Measurements from ENCODE around the gene EDEM3.
A peak's percentile ranks its signal among the peaks of the same experiment; 100 is the strongest.

The EDEM3 gene

DNA sequence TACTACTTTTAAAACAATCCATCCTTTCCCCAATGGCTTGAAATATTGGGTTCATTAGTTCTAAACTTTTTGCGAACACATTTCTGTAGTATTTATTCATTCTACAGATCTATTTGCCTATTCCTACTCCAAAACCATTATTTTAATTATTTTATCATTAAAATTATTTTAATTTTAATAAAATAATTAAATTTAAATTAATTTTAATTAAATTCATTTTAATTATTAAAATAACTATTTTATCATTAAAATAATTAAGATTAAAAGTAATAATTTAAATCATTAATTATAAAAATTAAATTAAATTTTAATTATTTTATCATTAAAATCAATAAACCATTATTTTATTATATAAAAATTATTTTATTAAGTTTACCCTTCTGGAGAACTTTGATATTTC, 15.6 kb downstream of the EDEM3 start:
- no peak for DNase-seq (ENCODE audit: low read depth, low spot score)
- H3K27ac ChIP-seq = no peak overlapping the region
- no peak for TF ChIP-seq EZH2 (IDR thresholded peaks at IDR 0.05)
- no peak for TF ChIP-seq POLR2AphosphoS5 (IDR thresholded peaks at IDR 0.05; ENCODE audit: borderline replicate concordance, low read depth, low read length)
- no peak for TF ChIP-seq FOXP2 (optimal IDR thresholded peaks at IDR 0.05; ENCODE audit: control extremely low read depth, extremely low read length, insufficient read depth)
- H3K9ac ChIP-seq (ENCODE audit: insufficient read length) = no peak overlapping the region
- peaks cover 27% of the 10 kb centered on the region for H3K36me3 ChIP-seq (ENCODE audit: insufficient read depth, low read length)
- no peaks in the 10 kb centered on the region for H3K9me3 ChIP-seq (ENCODE audit: low read depth, low read length)
- H3K4me3 ChIP-seq = no peak overlapping the region

- H3K27ac ChIP-seq = no peak overlapping the region
- peaks cover 47% of the 10 kb centered on the region for H3K36me3 ChIP-seq (ENCODE audit: insufficient read depth, low read length)
- no peaks in the 10 kb centered on the region for H3K9me3 ChIP-seq (ENCODE audit: low read depth, low read length)
- no peak overlapping the region for H3K9ac ChIP-seq (ENCODE audit: insufficient read length)
- DNase-seq (ENCODE audit: low read depth, low spot score) = no peak
- H3K4me3 ChIP-seq = no peak overlapping the region
- TF ChIP-seq POLR2AphosphoS5 (IDR thresholded peaks at IDR 0.05; ENCODE audit: borderline replicate concordance, low read depth, low read length) (no peak), EZH2 (IDR thresholded peaks at IDR 0.05) (no peak), FOXP2 (optimal IDR thresholded peaks at IDR 0.05; ENCODE audit: control extremely low read depth, extremely low read length, insufficient read depth) (no peak)
These were observed 19.7 kb downstream of the EDEM3 start for GRCh38 chr1:184734980-184735379.

DNA sequence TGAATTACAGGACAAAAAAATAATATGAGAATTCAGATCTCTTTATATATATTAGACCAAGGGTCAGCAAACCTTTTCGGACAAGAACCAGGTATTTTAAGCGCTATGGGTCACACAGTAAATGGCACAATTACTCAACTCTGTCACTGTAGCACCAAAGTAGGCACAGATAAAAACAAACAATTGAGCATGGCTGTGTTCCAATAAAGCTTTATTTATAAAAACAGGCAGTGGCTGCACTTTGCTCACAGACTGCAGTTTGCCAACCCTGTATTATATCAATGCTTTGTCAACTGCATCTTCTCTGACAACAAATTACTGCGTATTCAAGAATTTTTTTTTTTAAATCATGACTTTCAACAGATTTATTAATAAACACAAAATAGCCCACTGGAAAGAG, 29.8 kb downstream of the EDEM3 start:
- 0 out of 2 replicates have a peak overlapping the region, but pooled peaks have one; percentile 22 for H3K27ac ChIP-seq
- no peak for TF ChIP-seq FOXP2 (optimal IDR thresholded peaks at IDR 0.05; ENCODE audit: control extremely low read depth, extremely low read length, insufficient read depth)
- TF ChIP-seq POLR2AphosphoS5 (IDR thresholded peaks at IDR 0.05; ENCODE audit: borderline replicate concordance, low read depth, low read length) = no peak
- no peak for TF ChIP-seq EZH2 (IDR thresholded peaks at IDR 0.05)
- no peak for DNase-seq (ENCODE audit: low read depth, low spot score)
- no peak overlapping the region for H3K9ac ChIP-seq (ENCODE audit: insufficient read length)
- H3K4me3 ChIP-seq = no peak overlapping the region
- no peaks in the 10 kb centered on the region for H3K9me3 ChIP-seq (ENCODE audit: low read depth, low read length)
- peaks cover 36% of the 10 kb centered on the region for H3K36me3 ChIP-seq (ENCODE audit: insufficient read depth, low read length)

- TF ChIP-seq POLR2AphosphoS5 (IDR thresholded peaks at IDR 0.05; ENCODE audit: borderline replicate concordance, low read depth, low read length) (no peak), FOXP2 (optimal IDR thresholded peaks at IDR 0.05; ENCODE audit: control extremely low read depth, extremely low read length, insufficient read depth) (no peak), EZH2 (IDR thresholded peaks at IDR 0.05) (no peak)
- no peak overlapping the region for H3K4me3 ChIP-seq
- H3K36me3 ChIP-seq (ENCODE audit: insufficient read depth, low read length) = peaks cover 71% of the 10 kb centered on the region
- no peaks in the 10 kb centered on the region for H3K9me3 ChIP-seq (ENCODE audit: low read depth, low read length)
- DNase-seq (ENCODE audit: low read depth, low spot score) = no peak
- H3K27ac ChIP-seq = no peak overlapping the region
- no peak overlapping the region for H3K9ac ChIP-seq (ENCODE audit: insufficient read length)
These were observed 38.5 kb downstream of the EDEM3 start for GRCh38 chr1:184716158-184716557.

DNA sequence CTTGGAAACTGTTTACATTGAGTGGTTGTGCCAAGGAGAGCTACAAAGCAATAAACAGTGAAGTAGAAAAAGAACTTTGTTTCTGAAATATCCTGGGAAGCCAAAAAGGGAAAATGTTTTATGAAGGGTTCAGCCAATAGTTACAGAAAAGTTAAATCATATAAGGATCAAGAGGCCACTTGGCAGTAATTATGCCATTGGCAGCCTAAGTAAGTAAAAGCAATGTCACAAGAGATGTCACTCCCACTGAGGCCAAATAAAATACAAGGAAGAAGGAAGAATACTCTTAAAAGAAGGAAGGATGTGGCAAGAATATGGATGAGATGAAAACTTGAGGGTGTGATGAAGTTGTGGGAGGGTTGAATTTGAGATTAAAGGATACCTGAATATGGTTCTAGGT, 45.2 kb downstream of the EDEM3 start:
- DNase-seq (ENCODE audit: low read depth, low spot score) = no peak
- Histone ChIP-seq H3K9me3 (ENCODE audit: low read depth, low read length) (no peaks in the 10 kb centered on the region), H3K27ac (no peak overlapping the region), H3K36me3 (ENCODE audit: insufficient read depth, low read length) (peaks cover 79% of the 10 kb centered on the region), H3K9ac (ENCODE audit: insufficient read length) (no peak overlapping the region), H3K4me3 (no peak overlapping the region)
- no peak for TF ChIP-seq EZH2 (IDR thresholded peaks at IDR 0.05)
- TF ChIP-seq POLR2AphosphoS5 (IDR thresholded peaks at IDR 0.05; ENCODE audit: borderline replicate concordance, low read depth, low read length) = no peak
- TF ChIP-seq FOXP2 (optimal IDR thresholded peaks at IDR 0.05; ENCODE audit: control extremely low read depth, extremely low read length, insufficient read depth) = no peak

DNA sequence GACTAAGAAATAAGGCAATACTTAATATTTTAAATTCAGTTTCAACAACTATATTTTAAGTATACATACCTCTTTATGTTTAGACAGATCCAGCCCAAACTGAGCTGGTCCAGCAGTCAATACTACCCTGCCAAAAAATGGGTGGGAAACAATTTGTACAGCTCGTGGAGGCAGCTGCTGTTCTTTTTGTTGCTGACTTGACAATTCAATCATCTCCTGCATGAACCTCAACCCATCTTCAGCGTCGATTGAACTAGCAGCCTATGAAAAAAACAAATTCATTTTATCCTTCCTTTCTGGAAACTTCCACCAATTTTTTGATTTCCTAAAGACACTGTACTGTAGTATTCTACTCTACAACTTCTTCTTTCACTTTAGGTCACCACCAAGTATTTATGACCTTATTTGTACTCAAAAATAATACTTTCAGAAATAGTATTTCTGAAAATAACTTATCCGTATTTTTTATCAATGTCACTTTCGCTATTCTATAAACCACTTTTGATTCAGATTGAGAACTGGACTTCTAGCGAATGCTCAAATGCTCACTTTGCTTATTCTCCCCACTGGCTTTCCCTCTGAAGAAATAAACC, 46.5 kb downstream of the EDEM3 start:
- Histone ChIP-seq H3K9me3 (ENCODE audit: low read depth, low read length) (no peaks in the 10 kb centered on the region), H3K9ac (ENCODE audit: insufficient read length) (no peak overlapping the region), H3K36me3 (ENCODE audit: insufficient read depth, low read length) (peaks cover 75% of the 10 kb centered on the region), H3K27ac (no peak overlapping the region), H3K4me3 (no peak overlapping the region)
- TF ChIP-seq EZH2 (IDR thresholded peaks at IDR 0.05) = no peak
- no peak for TF ChIP-seq FOXP2 (optimal IDR thresholded peaks at IDR 0.05; ENCODE audit: control extremely low read depth, extremely low read length, insufficient read depth)
- TF ChIP-seq POLR2AphosphoS5 (IDR thresholded peaks at IDR 0.05; ENCODE audit: borderline replicate concordance, low read depth, low read length) = no peak
- DNase-seq (ENCODE audit: low read depth, low spot score) = no peak

- H3K9ac ChIP-seq (ENCODE audit: insufficient read length) = no peak overlapping the region
- no peaks in the 10 kb centered on the region for H3K9me3 ChIP-seq (ENCODE audit: low read depth, low read length)
- no peak overlapping the region for H3K4me3 ChIP-seq
- TF ChIP-seq POLR2AphosphoS5 (IDR thresholded peaks at IDR 0.05; ENCODE audit: borderline replicate concordance, low read depth, low read length) (no peak), FOXP2 (optimal IDR thresholded peaks at IDR 0.05; ENCODE audit: control extremely low read depth, extremely low read length, insufficient read depth) (no peak), EZH2 (IDR thresholded peaks at IDR 0.05) (no peak)
- H3K36me3 ChIP-seq (ENCODE audit: insufficient read depth, low read length) = peaks cover 65% of the 10 kb centered on the region
- DNase-seq (ENCODE audit: low read depth, low spot score) = no peak
- H3K27ac ChIP-seq = no peak overlapping the region
These were observed 49.4 kb downstream of the EDEM3 start for GRCh38 chr1:184705271-184705670.

GRCh38 chr1:184701816-184702215, 52.8 kb downstream of the EDEM3 start:
- H3K9ac ChIP-seq (ENCODE audit: insufficient read length) = no peak overlapping the region
- peak; percentile 64 for DNase-seq (ENCODE audit: low read depth, low spot score)

GRCh38 chr1:184698969-184699368, 55.7 kb downstream of the EDEM3 start:
- no peaks in the 10 kb centered on the region for H3K9me3 ChIP-seq (ENCODE audit: low read depth, low read length)
- no peak overlapping the region for H3K4me3 ChIP-seq
- H3K36me3 ChIP-seq (ENCODE audit: insufficient read depth, low read length) = peaks cover 22% of the 10 kb centered on the region
- H3K27ac ChIP-seq = peak overlapping the region; percentile 48; the same call in 1 of the 2 replicates
- no peak for DNase-seq (ENCODE audit: low read depth, low spot score)
- TF ChIP-seq FOXP2 (optimal IDR thresholded peaks at IDR 0.05; ENCODE audit: control extremely low read depth, extremely low read length, insufficient read depth) = no peak
- TF ChIP-seq POLR2AphosphoS5 (IDR thresholded peaks at IDR 0.05; ENCODE audit: borderline replicate concordance, low read depth, low read length) = no peak
- TF ChIP-seq EZH2 (IDR thresholded peaks at IDR 0.05) = no peak
- no peak overlapping the region for H3K9ac ChIP-seq (ENCODE audit: insufficient read length)

More at GRCh38 chr1:184701816-184702215, 52.8 kb downstream of the EDEM3 start:
- Histone ChIP-seq H3K4me3 (no peak overlapping the region), H3K27ac (peak overlapping the region; percentile 51), H3K9me3 (ENCODE audit: low read depth, low read length) (no peaks in the 10 kb centered on the region), H3K36me3 (ENCODE audit: insufficient read depth, low read length) (peaks cover 36% of the 10 kb centered on the region)
- no peak for TF ChIP-seq FOXP2 (optimal IDR thresholded peaks at IDR 0.05; ENCODE audit: control extremely low read depth, extremely low read length, insufficient read depth)
- no peak for TF ChIP-seq POLR2AphosphoS5 (IDR thresholded peaks at IDR 0.05; ENCODE audit: borderline replicate concordance, low read depth, low read length)
- TF ChIP-seq EZH2 (IDR thresholded peaks at IDR 0.05) = no peak

All from SK-N-MC (cell line).